A549 (cell line): ENCODE data around the gene TSC2. TPM values are rescaled to one million over a fixed set of nuclear protein-coding genes. Genes with fewer than 3 reads are reported as not detected.
"Not testable (repeated sequence)": the region's sequence is repeated elsewhere in the genome, so short reads cannot be mapped to it uniquely, and the experiment has no call there.

ENCODE experiments used
- ATAC-seq, 2 experiments: fragments of 200-7000 bp in 1 of 2; fragments of >200 bp in 1 of 2; cut with Nextera tagmentation in 1 of 2; cut with Tn5 transposase in 1 of 2; 3 replicates each; pipeline versions ENCODE4 v1.8.0 to v1.9.1; 2018 to 2020; ENCODE audit warnings: mild to moderate bottlenecking in 1 of 2, moderate library complexity in 1 of 2
- CTCF ChIA-PET: fragments of 300-600 bp; sonication (Branson Sonifier 250); formaldehyde crosslinking; extraction: SDS; loops from one replicate; lab custom pipeline; 2021; ENCODE audit warnings: antibody characterized with exemption, inconsistent platforms; lab: Yijun Ruan, JAX
- POLR2A ChIA-PET: fragments of 350-600 bp; formaldehyde crosslinking; extraction: SDS; loops from one replicate; lab custom pipeline; 2021; ENCODE audit warnings: antibody characterized with exemption, inconsistent platforms; lab: Yijun Ruan, JAX
- DNase-seq, 2 experiments: peaks; one replicate each; pipeline versions ENCODE4 v3.0.0 to v3.0.0-alpha.2; 2011 to 2016; ENCODE audit warnings: low read depth in 1 of 2, low spot score in 1 of 2
- FAIRE-seq: peaks from 2 replicates; lab custom pipeline; 2011; peaks lifted over from hg19 to GRCh38; lab: Jason Lieb, UNC
- H3K27ac ChIP-seq, 2 experiments: fragments of >200 bp; sonication (Bioruptor Twin); formaldehyde crosslinking; 3 replicates each; pipeline ENCODE4 v1.5.1; 2016 to 2017
- H3K4me1 ChIP-seq: fragments of >200 bp; sonication (Bioruptor Twin); formaldehyde crosslinking; 3 replicates; pipeline ENCODE4 v1.6.1; 2016
- H3K4me2 ChIP-seq: fragments of >200 bp; sonication (Bioruptor Twin); formaldehyde crosslinking; 3 replicates; pipeline ENCODE4 v1.6.1; 2016
- H3K4me3 ChIP-seq: fragments of >200 bp; sonication (Bioruptor Twin); formaldehyde crosslinking; 3 replicates; pipeline ENCODE4 v1.5.1; 2016
- H3K9me3 ChIP-seq: fragments of >200 bp; sonication (Bioruptor Twin); formaldehyde crosslinking; 3 replicates; pipeline ENCODE4 v1.6.1; 2016
- BCL3 ChIP-seq: fragments of >200 bp; sonication (Bioruptor Twin); formaldehyde crosslinking; IDR thresholded peaks from 3 replicates; pipeline ENCODE4 v1.6.1; 2016
- BHLHE40 ChIP-seq: IDR thresholded peaks from 2 replicates; pipeline ENCODE4 v1.6.1; 2012; ENCODE audit warnings: low read depth, low read length, inconsistent platforms
- CBX2 ChIP-seq: fragments of 200-600 bp; sonication (generic); IDR thresholded peaks from 2 replicates; pipeline ENCODE4 v1.6.1; 2016; ENCODE audit warnings: low read depth, mild to moderate bottlenecking, borderline replicate concordance
- CEBPB ChIP-seq, 2 experiments: fragments of >200 bp in 1 of 2; sonication (Bioruptor Twin) in 1 of 2; formaldehyde crosslinking in 1 of 2; IDR thresholded peaks; 2 replicates each; pipeline ENCODE4 v1.6.1; 2012 to 2016
- CHD4 ChIP-seq: fragments of 200-600 bp; sonication (generic); IDR thresholded peaks from 2 replicates; pipeline ENCODE4 v1.6.1; 2016; ENCODE audit warnings: antibody characterized with exemption, mild to moderate bottlenecking, borderline replicate concordance
- E2F6 ChIP-seq: IDR thresholded peaks from 2 replicates; pipeline ENCODE4 v1.6.1; 2012; ENCODE audit warnings: low read depth, borderline replicate concordance
- EHMT2 ChIP-seq: fragments of 200-600 bp; sonication (generic); IDR thresholded peaks from 2 replicates; pipeline ENCODE4 v1.6.1; 2016; ENCODE audit warnings: antibody characterized with exemption, low read depth, mild to moderate bottlenecking, moderate library complexity
- FOXS1 ChIP-seq: fragments of 250-450 bp; sonication (Bioruptor Pico); IDR thresholded peaks from 2 replicates; pipeline ENCODE4 v1.5.0; 2020; ENCODE audit warnings: mild to moderate bottlenecking, moderate library complexity
- GATA3 ChIP-seq: IDR thresholded peaks from 2 replicates; pipeline ENCODE4 v1.6.1; 2012; ENCODE audit warnings: borderline replicate concordance
- HDAC2 ChIP-seq: fragments of 200-600 bp; sonication (generic); IDR thresholded peaks from 2 replicates; pipeline ENCODE4 v1.6.1; 2016
- HES2 ChIP-seq: fragments of >200 bp; sonication (Bioruptor Twin); formaldehyde crosslinking; IDR thresholded peaks from 2 replicates; pipeline ENCODE4 v1.6.1; 2016
- HMGXB4 ChIP-seq: fragments of 250-450 bp; sonication (Bioruptor Pico); IDR thresholded peaks from 2 replicates; pipeline ENCODE4 v1.5.0; 2021; ENCODE audit warnings: mild to moderate bottlenecking, moderate library complexity, borderline replicate concordance
- HOXA7 ChIP-seq: fragments of 250-450 bp; sonication (Bioruptor Pico); IDR thresholded peaks from 2 replicates; pipeline ENCODE4 v1.5.0; 2020; ENCODE audit warnings: mild to moderate bottlenecking, moderate library complexity
- HOXB13 ChIP-seq: fragments of 250-450 bp; sonication (Bioruptor Pico); IDR thresholded peaks from 2 replicates; pipeline ENCODE4 v1.5.0; 2020; ENCODE audit warnings: low read depth, mild to moderate bottlenecking, moderate library complexity
- HOXB5 ChIP-seq: fragments of 250-450 bp; sonication (Bioruptor Pico); IDR thresholded peaks from 2 replicates; pipeline ENCODE4 v1.5.0; 2020; ENCODE audit warnings: mild to moderate bottlenecking, moderate library complexity
- JUN ChIP-seq, 2 experiments: fragments of >200 bp; sonication (Bioruptor Twin); formaldehyde crosslinking; IDR thresholded peaks; 2 replicates in 1 of 2; 3 replicates in 1 of 2; pipeline ENCODE4 v1.6.1; 2016 to 2017
- KDM1A ChIP-seq: fragments of 200-600 bp; sonication (generic); IDR thresholded peaks from 2 replicates; pipeline ENCODE4 v1.6.1; 2016; ENCODE audit warnings: low read depth, mild to moderate bottlenecking
- KDM5A ChIP-seq: fragments of 200-600 bp; sonication (generic); IDR thresholded peaks from 2 replicates; pipeline ENCODE4 v1.6.1; 2016; ENCODE audit warnings: antibody characterized with exemption, mild to moderate bottlenecking
- MAFK ChIP-seq: fragments of 450-650 bp; IDR thresholded peaks from 2 replicates; pipeline ENCODE4 v1.6.1; 2014; ENCODE audit not compliant: partially characterized antibody
- MAZ ChIP-seq: fragments of 150-350 bp; IDR thresholded peaks from 2 replicates; pipeline ENCODE4 v1.6.1; 2014; ENCODE audit warnings: antibody characterized with exemption, low read depth, low read length, borderline replicate concordance
- MYC ChIP-seq: IDR thresholded peaks from 2 replicates; pipeline ENCODE4 v1.6.1; 2012; ENCODE audit warnings: mild to moderate bottlenecking, inconsistent platforms, low read length, improper control_type of control experiment, borderline replicate concordance
- POLR2A ChIP-seq: IDR thresholded peaks from 2 replicates; pipeline ENCODE4 v1.6.1; 2012; ENCODE audit warnings: mild to moderate bottlenecking, low read length
- RAD21 ChIP-seq, 2 experiments: fragments of >200 bp in 1 of 2; sonication (Bioruptor Twin) in 1 of 2; formaldehyde crosslinking in 1 of 2; IDR thresholded peaks in 1 of 2; conservative IDR thresholded peaks in 1 of 2; 2 replicates in 1 of 2; 3 replicates in 1 of 2; pipeline ENCODE4 v1.6.1; 2012 to 2018; ENCODE audit warnings: inconsistent platforms in 1 of 2
- RFX5 ChIP-seq: fragments of 450-650 bp; IDR thresholded peaks from 2 replicates; pipeline ENCODE4 v1.7.1; 2014; ENCODE audit warnings: antibody characterized with exemption, mild to moderate bottlenecking, moderate library complexity
- RNF2 ChIP-seq: fragments of 200-600 bp; sonication (generic); IDR thresholded peaks from 2 replicates; pipeline ENCODE4 v1.6.1; 2016; ENCODE audit warnings: low read depth, mild to moderate bottlenecking, antibody characterized with exemption, moderate library complexity, borderline replicate concordance
- TFCP2L1 ChIP-seq: fragments of 250-450 bp; sonication (Bioruptor Pico); IDR thresholded peaks from 2 replicates; pipeline ENCODE4 v1.5.0; 2021; ENCODE audit warnings: mild to moderate bottlenecking
- TP53 ChIP-seq: fragments of 250-450 bp; sonication (Bioruptor Pico); IDR thresholded peaks from 2 replicates; pipeline ENCODE4 v1.5.0; 2021; ENCODE audit warnings: mild to moderate bottlenecking, moderate library complexity
- USF2 ChIP-seq: fragments of 450-650 bp; IDR thresholded peaks from 2 replicates; pipeline ENCODE4 v1.6.1; 2014; ENCODE audit warnings: antibody characterized with exemption
- WGBS: methylation state at CpG from one replicate; pipeline ENCODE4 v1.1.6; 2017; ENCODE audit errors: missing lambda C conversion rate; 5-methylcytosine and 5-hydroxymethylcytosine counted together
- polyA plus RNA-seq, 4 experiments: library from polyadenylated mRNA; depleted of rRNA in 3 of 4; stranded (reverse); fragments of >200 nt; fragmentation: RNase III in 1 of 4; extraction: RNeasy Plus Mini Kit Qiagen cat#74134 plus additional on column Dnase treatment in 1 of 4; gene quantifications; 2 replicates in 3 of 4; 3 replicates in 1 of 4; pipeline ENCODE4 v1.2.3, GENCODE V29; 2011 to 2017

Gene TSC2
- polyA plus RNA-seq, 2 of the 4 experiments (the other 2 are of a cell fraction) = 32.6 to 47.3 TPM

- not testable (repeated sequence) for DNase-seq, FAIRE-seq, H3K4me3 ChIP-seq, H3K4me2 ChIP-seq
- WGBS = 81% methylated on average over 9 of the region's 9 CpGs
- H3K4me1 ChIP-seq = peaks cover 52% of the 10 kb centered on the region
- CTCF ChIA-PET = interaction anchor here (0.6 to 5.4 kb wide), 4 partner anchors 8 to 132 kb away, joined by 4 to 41 read pairs (median 28); no protein-coding TSS in a partner anchor
- TF ChIP-seq CEBPB (IDR thresholded peaks at IDR 0.05) = peak in 1 of 2 experiments; percentile 66; a peak in 2 of 4 replicates
- TF ChIP-seq, all 56 proteins: peak for 1; not testable (repeated sequence) for 55
- not testable (repeated sequence) for ATAC-seq, H3K9me3 ChIP-seq
- peak overlapping the region in 1 of 2 experiments; percentile 55; a peak in 2 of 6 replicates for H3K27ac ChIP-seq
- POLR2A ChIA-PET = interaction anchor here (1.0 kb wide), 1 partner anchor 143 kb away, joined by 11 read pairs; the partner anchor contains the start of gene TRAF7
Observed at GRCh38 chr16:2011726-2012125, 36.1 kb upstream of the TSC2 start.

- FAIRE-seq = no peak
- CTCF ChIA-PET = interaction anchor here (1.1 to 5.4 kb wide), 7 partner anchors 9 to 139 kb away, joined by 3 to 41 read pairs (median 5); no protein-coding TSS in a partner anchor
- POLR2A ChIA-PET = interaction anchor here (1.2 kb wide), 1 partner anchor 49 kb away, joined by 3 read pairs; the partner anchor contains the start of gene RPS2
Observed at GRCh38 chr16:2013527-2013926, 34.3 kb upstream of the TSC2 start.

GRCh38 chr16:2015117-2015946, 32.5 kb upstream of the TSC2 start:
- Histone ChIP-seq H3K4me1 (peaks cover 34% of the 10 kb centered on the region), H3K27ac (peak overlapping the region; percentile 93 to 94), H3K9me3 (no peaks in the 10 kb centered on the region), H3K4me3 (0 out of 3 replicates have a peak overlapping the region, but pooled peaks have one; percentile 8), H3K4me2 (peak overlapping the region; percentile 74)
- ATAC-seq = peak; percentile 90 to 91
- ChIA-PET CTCF (interaction anchor here (0.7 to 5.4 kb wide), 13 partner anchors 8 to 129 kb away, joined by 3 to 41 read pairs (median 5); partner anchors contain the start of gene NHERF2), POLR2A (interaction anchor here (0.8 to 2.3 kb wide), 4 partner anchors 32 to 140 kb away, joined by 4 to 9 read pairs (median 5); partner anchors contain the start of genes NTHL1, RPS2, TRAF7 and TSC2)
- DNase-seq = peak in 1 of 2 experiments; percentile 98
- WGBS = 8% methylated on average over 23 of the region's 24 CpGs
- no peak for FAIRE-seq
- no peak for TF ChIP-seq MAZ
- TF ChIP-seq POLR2A = peak; percentile 38
- peak; percentile 27 for TF ChIP-seq MAFK
- TF ChIP-seq MYC = peak; percentile 28; the same call in 1 of the 2 replicates
- 0 out of 2 replicates have a peak, but pooled peaks have one; percentile 18 for TF ChIP-seq USF2
- no peak for TF ChIP-seq BHLHE40
- TF ChIP-seq TFCP2L1 = 0 out of 2 replicates have a peak, but pooled peaks have one; percentile 68
- 0 out of 2 replicates have a peak, but pooled peaks have one; percentile 17 for TF ChIP-seq E2F6
- no peak for TF ChIP-seq RNF2
- TF ChIP-seq HOXB5 (CRISPR knock-in tag) = peak; percentile 71
- peak; percentile 73 for TF ChIP-seq HES2
- TF ChIP-seq JUN (IDR thresholded peaks at IDR 0.05) = peak; percentile 69 to 79; a peak in 4 of 5 replicates
- TF ChIP-seq GATA3 = peak; percentile 37; the same call in 1 of the 2 replicates
- TF ChIP-seq CHD4 = no peak
- peak; percentile 86 to 94 for TF ChIP-seq CEBPB (IDR thresholded peaks at IDR 0.05)

More at GRCh38 chr16:2013527-2013926, 34.3 kb upstream of the TSC2 start:
- no peaks in the 10 kb centered on the region for H3K9me3 ChIP-seq
- peak overlapping the region in 1 of 2 experiments; percentile 93; a peak in 3 of 6 replicates for H3K27ac ChIP-seq
- H3K4me3 ChIP-seq = no peak overlapping the region
- H3K4me1 ChIP-seq = peaks cover 35% of the 10 kb centered on the region
- WGBS = 85% methylated on average over 15 of the region's 15 CpGs
- ATAC-seq (no peak), DNase-seq (no peak)
- no peak for TF ChIP-seq MAZ
- no peak for TF ChIP-seq RAD21 (conservative IDR thresholded peaks at IDR 0.05 in 1 of 2, IDR thresholded peaks at IDR 0.05 in 1 of 2)
- no peak for TF ChIP-seq CBX2
- TF ChIP-seq HDAC2 = no peak
- TF ChIP-seq RFX5 = no peak
- TF ChIP-seq HMGXB4 (CRISPR knock-in tag) = no peak
- TF ChIP-seq FOXS1 = no peak
- no peak for TF ChIP-seq KDM1A
- TF ChIP-seq KDM5A = no peak
- no peak for TF ChIP-seq BCL3
- no peak for TF ChIP-seq TP53 (CRISPR knock-in tag)
- no peak for TF ChIP-seq EHMT2
- TF ChIP-seq HOXA7 = no peak
- TF ChIP-seq HOXB13 (CRISPR knock-in tag) = no peak
- no peak overlapping the region for H3K4me2 ChIP-seq
